ENCODE data around the gene ADD2. TPM values are rescaled to one million over a fixed set of nuclear protein-coding genes. Genes with fewer than 3 reads are reported as not detected.

The ADD2 gene

DNA sequence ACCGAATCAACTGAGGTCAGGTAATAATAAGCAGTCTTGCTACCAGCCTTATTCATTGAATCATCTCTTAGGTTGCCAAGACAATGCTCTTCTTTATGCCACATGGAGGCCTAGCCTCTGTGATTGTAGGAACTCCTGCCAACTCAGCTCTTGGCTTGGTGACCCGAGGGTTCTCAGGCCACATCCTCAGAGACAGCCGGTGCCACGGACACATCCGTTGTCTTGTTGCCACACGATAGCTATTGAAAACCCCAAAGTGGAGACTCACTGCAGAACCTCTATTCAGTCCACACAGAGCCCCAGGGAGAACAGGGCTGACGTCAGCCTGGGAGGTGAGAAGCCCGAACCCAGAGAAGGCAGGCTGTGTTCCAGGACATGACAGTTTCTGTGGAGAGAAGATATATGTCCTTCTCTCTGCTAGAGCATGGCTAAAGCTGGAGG, 160.9 kb downstream of the ADD2 start:
- no peaks in the 10 kb centered on the region for H3K36me3 ChIP-seq (ENCODE audit: control insufficient read depth, insufficient read depth, low read length)
- H2AK5ac ChIP-seq (ENCODE audit: low read length): no peak overlapping the region
- H3K79me1 ChIP-seq (ENCODE audit: low read length): no peaks in the 10 kb centered on the region
- H3K79me2 ChIP-seq (ENCODE audit: control insufficient read depth, insufficient read depth, low read length): no peaks in the 10 kb centered on the region
- H4K8ac ChIP-seq (ENCODE audit: low read depth, low read length): no peak overlapping the region
- H3K56ac ChIP-seq (ENCODE audit: low read length): no peak overlapping the region
- no peak overlapping the region for H3K4me2 ChIP-seq (ENCODE audit: low read length)
- no peaks in the 10 kb centered on the region for H3K27me3 ChIP-seq (ENCODE audit: insufficient read depth, low read length, poor library complexity)
- H4K5ac ChIP-seq (ENCODE audit: low read length): no peak overlapping the region
- no peak overlapping the region for H3K4ac ChIP-seq (ENCODE audit: low read depth, low read length)
- no peaks in the 10 kb centered on the region for H3K4me1 ChIP-seq (ENCODE audit: control insufficient read depth, low read depth, low read length)
- H3K4me3 ChIP-seq (ENCODE audit: low read length): no peak overlapping the region
- no peak overlapping the region for H3K23ac ChIP-seq (ENCODE audit: low read length)
- no peak overlapping the region for H3K18ac ChIP-seq (ENCODE audit: low read length)
- H2BK120ac ChIP-seq (ENCODE audit: low read depth, low read length): no peak overlapping the region
- H3K27ac ChIP-seq (ENCODE audit: low read depth, low read length): no peak overlapping the region
- DNase-seq: no peak
- no peak overlapping the region for H2BK5ac ChIP-seq (ENCODE audit: low read length)
- no CpG with 5 or more reads among the region's 8 CpGs for WGBS (ENCODE audit: extremely low coverage, insufficient coverage, low lambda C conversion rate)
- H3K9ac ChIP-seq (ENCODE audit: low read length): no peak overlapping the region
- H2BK15ac ChIP-seq (replicated peaks; ENCODE audit: low read depth): no peak overlapping the region

Small RNA genes within 50 kb of the gene (small RNA-seq; reads per million reads assigned to genes)
- not detected for gene HMGN2P21 (ENCODE audit: insufficient read depth)

Data from mesendoderm (in vitro differentiated cells).